ENCODE data around the gene NFKBIB. TPM values are rescaled to one million over a fixed set of nuclear protein-coding genes. Genes with fewer than 3 reads are reported as not detected.

The NFKBIB gene
- polyA plus RNA-seq, 3 donors: 6.7 to 29.4 (median 9.0) TPM

GRCh38 chr19:38900202-38900629 lies 447 bp downstream of the NFKBIB start:
- Histone ChIP-seq H2AFZ (ENCODE audit: insufficient read depth, low read depth, low read length, poor library complexity, severe bottlenecking) (peak overlapping the region; percentile 73), H3K4me1 (ENCODE audit: control insufficient read depth in 1 of 2, insufficient read depth in 2 of 2, low read length in 2 of 2) (peaks cover 18 to 28% of the 10 kb centered on the region in 2 donors), H3K27ac (ENCODE audit: low read depth in 1 of 2, low read length in 2 of 2) (peak overlapping the region; percentile 72 to 97), H3K9ac (ENCODE audit: insufficient read depth, low read length, poor library complexity, severe bottlenecking) (peak overlapping the region; percentile 93), H4K20me1 (ENCODE audit: insufficient read depth, low read length) (peaks cover under 1% of the 10 kb centered on the region), H3K27me3 (ENCODE audit: control insufficient read depth in 2 of 2, insufficient read depth in 2 of 2, low read length in 2 of 2) (no peaks in the 10 kb centered on the region), H3K79me2 (ENCODE audit: insufficient read depth, low read length) (peaks cover 52% of the 10 kb centered on the region), H3K4me3 (replicated peaks in 1 of 3; ENCODE audit: low read depth in 2 of 3, low read length in 3 of 3) (peak overlapping the region; percentile 71 to 82 (median 79)), H3K36me3 (replicated peaks in 1 of 2; ENCODE audit: control insufficient read depth in 1 of 2, insufficient read depth in 2 of 2, low read length in 2 of 2) (peaks cover 11% of the 10 kb centered on the region in 2 donors), H3K9me3 (replicated peaks in 1 of 2; ENCODE audit: control insufficient read depth in 1 of 2, insufficient read depth in 1 of 2, low read length in 2 of 2) (no peaks in the 10 kb centered on the region), H3K4me2 (replicated peaks; ENCODE audit: extremely low read depth, low read length, poor library complexity, severe bottlenecking) (peak overlapping the region; percentile 76)
- Mint-ChIP-seq H3K27ac (peak overlapping the region; percentile 90 to 99 (median 97)), H3K4me3 (peak overlapping the region; percentile 90 to 91), H3K4me1 (peaks cover 30% of the 10 kb centered on the region), H3K27me3 (ENCODE audit: low read depth in 3 of 3) (peaks cover 0 to 1% (median 0%) of the 10 kb centered on the region in 3 donors), H3K36me3 (peaks cover 25 to 27% of the 10 kb centered on the region in 2 donors), H3K9me3 (peaks cover 0 to 3% (median 0%) of the 10 kb centered on the region in 7 donors)
- intact Hi-C loops (cut with micrococcal nuclease): no loop called here
- WGBS (ENCODE audit: insufficient coverage): 0% methylated on average over 6 of the region's 8 CpGs
- peak in 2 of 3 donors; percentile 58 to 85 for DNase-seq
- no peak for TF ChIP-seq CTCF (IDR thresholded peaks at IDR 0.05)

GRCh38 chr19:38900743-38901190 lies 998 bp downstream of the NFKBIB start:
- H3K4me1 Mint-ChIP-seq: peaks cover 30% of the 10 kb centered on the region
- Histone ChIP-seq H3K36me3 (replicated peaks in 1 of 2; ENCODE audit: control insufficient read depth in 1 of 2, insufficient read depth in 2 of 2, low read length in 2 of 2) (peaks cover 16 to 17% of the 10 kb centered on the region in 2 donors), H4K20me1 (ENCODE audit: insufficient read depth, low read length) (no peaks in the 10 kb centered on the region), H3K27me3 (ENCODE audit: control insufficient read depth in 2 of 2, insufficient read depth in 2 of 2, low read length in 2 of 2) (no peaks in the 10 kb centered on the region), H3K79me2 (ENCODE audit: insufficient read depth, low read length) (peaks cover 52% of the 10 kb centered on the region), H3K4me2 (replicated peaks; ENCODE audit: extremely low read depth, low read length, poor library complexity, severe bottlenecking) (peak overlapping the region; percentile 76), H3K4me3 (replicated peaks in 1 of 3; ENCODE audit: low read depth in 2 of 3, low read length in 3 of 3) (peak overlapping the region in 2 of 3 experiments; percentile 71 to 79), H2AFZ (ENCODE audit: insufficient read depth, low read depth, low read length, poor library complexity, severe bottlenecking) (no peak overlapping the region), H3K9me3 (replicated peaks in 1 of 2; ENCODE audit: control insufficient read depth in 1 of 2, insufficient read depth in 1 of 2, low read length in 2 of 2) (no peaks in the 10 kb centered on the region), H3K9ac (ENCODE audit: insufficient read depth, low read length, poor library complexity, severe bottlenecking) (peak overlapping the region; percentile 93), H3K4me1 (ENCODE audit: control insufficient read depth in 1 of 2, insufficient read depth in 2 of 2, low read length in 2 of 2) (peaks cover 18 to 28% of the 10 kb centered on the region in 2 donors), H3K27ac (ENCODE audit: low read depth in 1 of 2, low read length in 2 of 2) (peak overlapping the region in 1 of 2 donors; percentile 97)
- peaks cover 0 to 3% (median 0%) of the 10 kb centered on the region in 7 donors for H3K9me3 Mint-ChIP-seq
- peak overlapping the region in 1 of 2 donors; percentile 91 for H3K4me3 Mint-ChIP-seq
- H3K27ac Mint-ChIP-seq: peak overlapping the region; percentile 85 to 99 (median 97)
- H3K36me3 Mint-ChIP-seq: peaks cover 26 to 28% of the 10 kb centered on the region in 2 donors
- 38% methylated on average over 1 of the region's 3 CpGs for WGBS (ENCODE audit: insufficient coverage)
- H3K27me3 Mint-ChIP-seq (ENCODE audit: low read depth in 3 of 3): peaks cover 0 to 1% (median 0%) of the 10 kb centered on the region in 3 donors
- TF ChIP-seq CTCF (IDR thresholded peaks at IDR 0.05): no peak
- intact Hi-C loops (cut with micrococcal nuclease): no loop called here
- DNase-seq: no peak

All from CD14-positive monocyte (primary cell).